Measurements from ENCODE around the gene NUBPL.

The NUBPL gene

GRCh38 chr14:31657917-31658316 is 96.7 kb downstream of the NUBPL start:
- no peak for TF ChIP-seq CTCF (IDR thresholded peaks at IDR 0.05; ENCODE audit: insufficient read depth, low read length, poor library complexity, severe bottlenecking)
- Histone ChIP-seq H3K4me3 (replicated peaks; ENCODE audit: low read depth, low read length) (no peak overlapping the region), H3K27me3 (replicated peaks; ENCODE audit: control insufficient read depth, insufficient read depth, low read length) (no peaks in the 10 kb centered on the region), H3K36me3 (ENCODE audit: control insufficient read depth, insufficient read depth, low read length) (no peaks in the 10 kb centered on the region)
- DNase-seq (ENCODE audit: extremely low read depth, insufficient read length), result no peak

DNA sequence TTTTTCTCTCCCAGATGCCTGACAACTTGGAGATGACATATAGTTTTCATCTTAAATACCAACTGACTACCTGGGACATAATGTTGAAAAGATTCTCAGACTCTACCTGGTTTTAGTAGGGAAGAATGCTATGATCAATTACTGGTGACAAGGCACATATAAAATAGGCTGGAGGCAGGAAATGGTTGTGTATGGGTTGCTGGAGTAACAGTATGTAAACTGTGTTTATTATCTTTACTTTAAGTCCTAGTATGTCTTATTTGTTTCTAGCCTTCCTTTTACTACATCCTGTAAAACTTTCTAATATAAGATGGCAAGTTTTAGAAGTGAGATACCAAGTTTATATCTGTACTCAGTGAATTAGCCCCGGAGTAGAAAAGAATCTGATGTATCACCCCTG is 98.1 kb downstream of the NUBPL start:
- no peaks in the 10 kb centered on the region for H3K27me3 ChIP-seq (replicated peaks; ENCODE audit: control insufficient read depth, insufficient read depth, low read length)
- DNase-seq (ENCODE audit: extremely low read depth, insufficient read length), result no peak
- no peak overlapping the region for H3K4me3 ChIP-seq (replicated peaks; ENCODE audit: low read depth, low read length)
- no peaks in the 10 kb centered on the region for H3K36me3 ChIP-seq (ENCODE audit: control insufficient read depth, insufficient read depth, low read length)
- no peak for TF ChIP-seq CTCF (IDR thresholded peaks at IDR 0.05; ENCODE audit: insufficient read depth, low read length, poor library complexity, severe bottlenecking)

DNA sequence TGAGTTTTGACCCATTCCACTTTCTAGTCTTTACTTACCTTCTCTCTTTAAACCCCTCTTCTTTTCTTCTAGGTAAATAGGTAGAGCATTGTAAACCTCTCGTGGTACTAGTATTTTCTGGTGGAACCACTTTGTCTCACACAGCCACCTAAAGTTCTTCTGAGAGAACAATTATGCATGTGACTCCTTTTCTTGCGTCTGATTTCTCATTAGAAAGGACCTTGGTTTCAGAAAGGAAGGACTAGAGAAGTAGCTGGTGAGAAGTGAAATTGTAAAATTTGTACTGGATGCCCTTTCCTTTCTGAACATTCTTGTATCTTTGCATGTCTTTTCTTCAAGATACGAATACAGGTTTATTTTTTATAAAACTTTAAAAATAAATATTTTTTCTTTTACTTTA is 99.0 kb downstream of the NUBPL start:
- no peak for DNase-seq (ENCODE audit: extremely low read depth, insufficient read length)
- H3K27me3 ChIP-seq (replicated peaks; ENCODE audit: control insufficient read depth, insufficient read depth, low read length), result no peaks in the 10 kb centered on the region
- H3K36me3 ChIP-seq (ENCODE audit: control insufficient read depth, insufficient read depth, low read length), result no peaks in the 10 kb centered on the region
- TF ChIP-seq CTCF (IDR thresholded peaks at IDR 0.05; ENCODE audit: insufficient read depth, low read length, poor library complexity, severe bottlenecking), result no peak
- H3K4me3 ChIP-seq (replicated peaks; ENCODE audit: low read depth, low read length), result no peak overlapping the region

DNA sequence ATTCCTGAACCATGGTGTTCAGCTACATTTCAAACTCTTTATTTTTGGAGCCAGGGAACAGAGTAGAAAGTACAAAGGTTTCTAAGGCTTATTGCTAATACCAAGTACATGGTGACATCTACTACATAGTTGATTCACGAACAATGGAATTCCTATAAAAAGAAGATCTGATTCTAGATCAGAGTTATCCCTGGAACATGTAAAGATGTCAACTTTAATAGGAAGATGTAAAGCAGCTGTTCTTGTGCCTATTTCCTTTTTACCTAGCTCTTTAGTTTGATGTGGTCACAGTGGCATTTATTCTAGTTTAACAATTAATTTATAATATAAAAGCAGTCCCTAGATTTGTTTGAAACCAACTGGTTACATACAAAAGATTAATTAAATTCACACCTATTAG is 99.5 kb downstream of the NUBPL start:
- TF ChIP-seq CTCF (IDR thresholded peaks at IDR 0.05; ENCODE audit: insufficient read depth, low read length, poor library complexity, severe bottlenecking), result no peak
- DNase-seq (ENCODE audit: extremely low read depth, insufficient read length), result no peak
- no peak overlapping the region for H3K4me3 ChIP-seq (replicated peaks; ENCODE audit: low read depth, low read length)
- H3K36me3 ChIP-seq (ENCODE audit: control insufficient read depth, insufficient read depth, low read length), result no peaks in the 10 kb centered on the region
- H3K27me3 ChIP-seq (replicated peaks; ENCODE audit: control insufficient read depth, insufficient read depth, low read length), result no peaks in the 10 kb centered on the region

DNA sequence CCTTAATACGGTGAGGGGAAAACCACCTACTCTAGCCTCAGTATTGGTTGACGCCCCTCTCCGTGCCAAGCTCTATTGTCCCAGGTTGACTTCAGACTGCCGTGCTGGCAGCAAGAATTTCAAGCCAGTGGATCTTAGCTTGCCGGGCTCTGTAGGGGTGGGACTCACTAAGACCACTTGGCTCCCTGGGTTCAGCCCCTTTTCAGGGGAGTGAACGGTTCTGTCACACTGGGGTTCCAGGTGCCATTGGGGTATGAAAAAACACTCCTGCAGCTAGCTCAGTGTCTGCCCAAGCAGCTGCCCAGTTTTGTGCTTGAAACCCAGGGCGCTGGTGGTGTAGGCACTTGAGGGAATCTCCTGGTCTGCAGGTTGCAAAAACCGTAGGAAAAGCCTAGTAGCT is 107.1 kb downstream of the NUBPL start:
- Histone ChIP-seq H3K27me3 (replicated peaks; ENCODE audit: control insufficient read depth, insufficient read depth, low read length) (no peaks in the 10 kb centered on the region), H3K4me3 (replicated peaks; ENCODE audit: low read depth, low read length) (no peak overlapping the region), H3K36me3 (ENCODE audit: control insufficient read depth, insufficient read depth, low read length) (no peaks in the 10 kb centered on the region)
- DNase-seq (ENCODE audit: extremely low read depth, insufficient read length), result no peak
- TF ChIP-seq CTCF (IDR thresholded peaks at IDR 0.05; ENCODE audit: insufficient read depth, low read length, poor library complexity, severe bottlenecking), result no peak

DNA sequence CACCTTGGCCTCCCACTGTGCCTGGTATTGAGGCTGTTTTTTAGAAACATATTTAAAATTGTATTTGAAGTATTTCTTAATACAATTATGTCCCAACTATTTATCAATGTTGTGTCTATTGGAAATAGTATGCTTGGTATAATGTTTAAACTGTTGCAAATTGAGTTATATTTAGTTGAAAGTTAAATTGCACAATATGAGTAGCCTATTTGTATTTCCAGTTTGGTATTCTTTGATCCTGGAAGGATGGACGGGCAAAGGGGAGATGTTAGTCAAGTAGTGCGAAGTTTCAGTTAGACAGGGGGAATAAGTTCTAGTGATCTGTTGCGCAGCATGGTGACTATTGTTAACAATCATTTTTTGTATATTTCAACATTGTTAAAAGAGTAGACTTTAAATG is 111.5 kb downstream of the NUBPL start:
- no peak overlapping the region for H3K4me3 ChIP-seq (replicated peaks; ENCODE audit: low read depth, low read length)
- no peaks in the 10 kb centered on the region for H3K36me3 ChIP-seq (ENCODE audit: control insufficient read depth, insufficient read depth, low read length)
- no peak for TF ChIP-seq CTCF (IDR thresholded peaks at IDR 0.05; ENCODE audit: insufficient read depth, low read length, poor library complexity, severe bottlenecking)
- no peak for DNase-seq (ENCODE audit: extremely low read depth, insufficient read length)
- H3K27me3 ChIP-seq (replicated peaks; ENCODE audit: control insufficient read depth, insufficient read depth, low read length), result no peaks in the 10 kb centered on the region
